Thyroid gland (tissue), 4 donors: ENCODE data around the gene WDR4. TPM values are rescaled to one million over a fixed set of nuclear protein-coding genes. Genes with fewer than 3 reads are reported as not detected.

Source experiments
- DNase-seq, 2 donors: peaks; one replicate each; pipeline ENCODE4 v3.0.0-alpha.2; 2019
- H3K27ac ChIP-seq, 3 donors: fragments of 200-600 bp; sonication (generic); 1 replicate in 2 of 3; 2 replicates in 1 of 3; pipeline ENCODE4 v1.5.1; 2016 to 2019; ENCODE audit warnings: mild to moderate bottlenecking in 1 of 3, moderate library complexity in 1 of 3
- H3K27me3 ChIP-seq: fragments of 200-600 bp; sonication (generic); one replicate; pipeline ENCODE4 v1.5.1; 2019
- H3K36me3 ChIP-seq, 2 donors: fragments of 200-600 bp; sonication (generic); one replicate each; pipeline ENCODE4 v1.5.1; 2016 to 2019
- H3K4me1 ChIP-seq, 2 donors: fragments of 200-600 bp; sonication (generic); one replicate each; pipeline ENCODE4 v1.5.1; 2017 to 2019
- H3K4me3 ChIP-seq, 3 donors: fragments of 200-600 bp; sonication (generic); replicated peaks in 1 of 3; 1 replicate in 2 of 3; 2 replicates in 1 of 3; pipeline ENCODE4 v1.5.1; 2016; ENCODE audit warnings: mild to moderate bottlenecking in 1 of 3
- H3K9me3 ChIP-seq: fragments of 200-600 bp; sonication (generic); one replicate; pipeline ENCODE4 v1.5.1; 2017
- CTCF ChIP-seq, 6 experiments: fragments of 200-600 bp in 3 of 6; fragments of 450-650 bp in 3 of 6; sonication (generic) in 3 of 6; IDR thresholded peaks; one replicate each; pipeline ENCODE4 v1.5.1; 2016 to 2019; ENCODE audit warnings: antibody characterized with exemption in 6 of 6, mild to moderate bottlenecking in 2 of 6, inconsistent platforms in 1 of 6, moderate library complexity in 1 of 6
- POLR2A ChIP-seq, 2 donors: fragments of 450-650 bp; IDR thresholded peaks; one replicate each; pipeline ENCODE4 v1.6.1; 2017; ENCODE audit warnings: antibody characterized with exemption in 2 of 2, mild to moderate bottlenecking in 2 of 2, moderate library complexity in 1 of 2
- WGBS, 2 donors: methylation state at CpG; one replicate each; pipeline ENCODE4 v1.1.5; 2017; 5-methylcytosine and 5-hydroxymethylcytosine counted together
- intact Hi-C: fragments of 100-400 bp; cut with DNase I; formaldehyde crosslinking; loops from one replicate; pipeline ENCODE4 v1.15.1; 2023
- total RNA-seq, 4 donors: library from RNA; depleted of rRNA; stranded (reverse); fragments of >200 nt; gene quantifications; one replicate each; pipeline ENCODE4 v1.2.3, GENCODE V29; 2016

Gene WDR4
- total RNA-seq, 4 donors from 2014 or later: 8.1 to 13.2 (median 10.9) TPM

- no peak overlapping the region for H3K27ac ChIP-seq
- intact Hi-C loops: no loop called here
- peaks cover 0 to 5% of the 10 kb centered on the region in 2 donors for H3K4me1 ChIP-seq
- DNase-seq: no peak
- no peaks in the 10 kb centered on the region for H3K27me3 ChIP-seq
- TF ChIP-seq CTCF (IDR thresholded peaks at IDR 0.05) (no peak), POLR2A (IDR thresholded peaks at IDR 0.05) (no peak)
- H3K36me3 ChIP-seq: peaks cover 36 to 46% of the 10 kb centered on the region in 2 donors
- no peaks in the 10 kb centered on the region for H3K9me3 ChIP-seq
- H3K4me3 ChIP-seq: no peak overlapping the region
- 92 to 100% methylated on average over 2 to 7 of the region's 7 CpGs for WGBS, 2 donors
Measured at GRCh38 chr21:42873096-42873495, 6.2 kb downstream of the WDR4 start.

- TF ChIP-seq POLR2A (IDR thresholded peaks at IDR 0.05) (no peak), CTCF (IDR thresholded peaks at IDR 0.05) (no peak)
- no peak overlapping the region for H3K4me3 ChIP-seq
- peaks cover 30 to 33% of the 10 kb centered on the region in 2 donors for H3K36me3 ChIP-seq
- no peak overlapping the region for H3K27ac ChIP-seq
- H3K9me3 ChIP-seq: no peaks in the 10 kb centered on the region
- intact Hi-C loops: no loop called here
- no peak for DNase-seq
- H3K4me1 ChIP-seq: peaks cover 14 to 17% of the 10 kb centered on the region in 2 donors
- no peaks in the 10 kb centered on the region for H3K27me3 ChIP-seq
- WGBS, 2 donors: 93 to 98% methylated on average over 7 to 9 of the region's 10 CpGs
Measured at GRCh38 chr21:42868196-42868595, 11.1 kb downstream of the WDR4 start.

DNA sequence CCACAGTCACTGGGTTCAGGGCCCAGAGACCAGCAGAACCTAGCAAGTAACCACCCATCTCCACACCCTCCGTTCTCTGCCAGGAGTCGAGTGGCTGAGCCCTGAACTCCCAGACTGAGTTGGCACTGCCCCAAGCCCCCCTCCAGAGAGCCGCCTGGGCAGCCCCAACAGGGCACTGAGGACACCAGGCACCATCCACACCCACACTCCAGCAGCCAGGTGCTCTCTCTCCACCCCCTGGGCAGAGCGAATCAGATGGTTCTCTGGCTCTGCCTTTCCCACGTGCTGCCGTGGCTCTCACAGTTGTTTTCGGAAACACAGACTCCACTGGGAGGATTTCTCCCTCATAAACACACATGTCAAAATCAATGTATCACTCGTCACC, 13.6 kb downstream of the WDR4 start:
- H3K27me3 ChIP-seq: no peaks in the 10 kb centered on the region
- TF ChIP-seq POLR2A (IDR thresholded peaks at IDR 0.05): no peak
- TF ChIP-seq CTCF (IDR thresholded peaks at IDR 0.05): no peak
- peak; percentile 99 to 100 for DNase-seq
- 32 to 46% methylated on average over 8 of the region's 8 CpGs for WGBS, 2 donors
- no peaks in the 10 kb centered on the region for H3K9me3 ChIP-seq
- intact Hi-C loops: no loop called here
- no peak overlapping the region for H3K4me3 ChIP-seq
- peaks cover 18 to 19% of the 10 kb centered on the region in 2 donors for H3K36me3 ChIP-seq
- H3K4me1 ChIP-seq: peaks cover 14 to 17% of the 10 kb centered on the region in 2 donors
- H3K27ac ChIP-seq: peak overlapping the region; percentile 49 to 62 (median 61)

DNA sequence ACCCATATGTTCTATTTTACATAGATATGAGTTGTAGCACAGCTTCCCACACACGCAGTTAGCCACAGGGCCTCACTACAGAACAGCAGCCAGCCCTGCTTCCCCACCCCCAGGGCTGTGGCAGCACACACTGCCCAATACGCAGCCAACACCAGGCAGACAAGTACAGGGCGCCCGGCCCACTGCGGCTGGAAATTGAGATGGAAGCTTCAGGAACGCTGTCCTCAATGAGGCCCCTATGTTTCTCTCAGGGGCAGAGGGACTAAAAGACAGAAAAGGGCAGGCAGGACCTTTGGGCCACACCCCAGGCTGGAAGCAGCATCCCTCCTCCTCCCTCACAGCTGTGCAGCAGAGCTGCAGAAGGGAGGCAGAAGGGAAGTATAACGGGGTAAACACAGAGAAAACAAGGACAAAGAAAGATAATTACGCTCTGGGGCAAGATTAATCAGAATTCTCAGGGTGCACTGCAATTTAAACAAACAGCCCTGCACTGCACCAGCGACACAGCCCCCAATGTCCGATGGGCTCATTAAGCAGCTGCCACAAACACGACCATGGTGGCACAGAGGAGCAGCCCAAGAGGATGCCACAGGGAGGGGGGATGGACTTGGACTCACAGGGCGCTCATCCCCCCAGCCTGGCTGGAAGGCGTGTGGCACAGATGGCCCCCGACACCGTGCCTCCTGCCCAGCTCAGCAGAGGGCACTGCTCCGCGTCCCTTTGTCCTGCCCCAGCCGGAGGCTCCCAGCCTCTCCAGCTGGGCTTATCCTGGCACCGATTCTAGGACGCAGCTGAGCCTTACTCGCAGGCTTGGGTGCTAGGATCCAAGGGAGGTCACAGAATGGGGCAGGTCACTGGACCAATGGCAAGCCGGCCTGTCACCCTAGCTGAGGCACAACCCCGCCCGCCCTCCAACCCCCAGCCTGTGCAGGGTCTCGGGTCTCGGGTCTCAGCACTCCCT, 14.2 kb downstream of the WDR4 start:
- TF ChIP-seq CTCF (IDR thresholded peaks at IDR 0.05): peak in 2 of 6 experiments; percentile 12 to 20
- no peak for TF ChIP-seq POLR2A (IDR thresholded peaks at IDR 0.05)
- intact Hi-C loops: no loop called here
- no peaks in the 10 kb centered on the region for H3K27me3 ChIP-seq
- peak in 1 of 2 donors; percentile 78 for DNase-seq
- no peak overlapping the region for H3K4me3 ChIP-seq
- peaks cover 16 to 19% of the 10 kb centered on the region in 2 donors for H3K36me3 ChIP-seq
- peaks cover 14 to 17% of the 10 kb centered on the region in 2 donors for H3K4me1 ChIP-seq
- peak overlapping the region in 2 of 3 donors; percentile 61 to 62 for H3K27ac ChIP-seq
- no peaks in the 10 kb centered on the region for H3K9me3 ChIP-seq
- WGBS, 2 donors: 64 to 65% methylated on average over 17 to 24 of the region's 26 CpGs

DNA sequence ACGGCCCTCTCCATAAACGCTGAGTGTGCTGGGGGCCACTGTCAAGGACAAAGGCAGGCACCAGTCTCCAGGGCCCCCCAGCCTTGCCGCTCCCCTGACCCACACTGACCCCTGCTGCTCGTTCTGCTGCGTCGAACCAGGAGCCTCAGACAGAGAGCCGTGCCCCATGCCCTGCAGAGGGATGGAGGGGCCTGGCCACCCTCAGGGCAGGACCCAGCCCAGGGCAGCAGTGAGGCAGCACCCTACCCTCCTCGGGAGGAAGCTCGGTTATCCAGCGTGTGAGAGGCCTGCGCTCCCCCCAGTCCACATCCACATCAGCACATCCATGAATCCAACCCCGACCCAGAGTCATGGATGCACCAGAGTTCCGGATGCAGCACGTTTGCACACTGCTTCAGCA, 15.1 kb downstream of the WDR4 start:
- Histone ChIP-seq H3K4me1 (peaks cover 14 to 17% of the 10 kb centered on the region in 2 donors), H3K27ac (no peak overlapping the region), H3K4me3 (no peak overlapping the region), H3K27me3 (no peaks in the 10 kb centered on the region), H3K36me3 (peaks cover 19 to 21% of the 10 kb centered on the region in 2 donors), H3K9me3 (no peaks in the 10 kb centered on the region)
- WGBS, 2 donors: 67 to 83% methylated on average over 4 to 6 of the region's 14 CpGs
- intact Hi-C loops: no loop called here
- TF ChIP-seq CTCF (IDR thresholded peaks at IDR 0.05) (no peak), POLR2A (IDR thresholded peaks at IDR 0.05) (no peak)
- no peak for DNase-seq
